ENCODE data around the gene KMT2B. TPM values are rescaled to one million over a fixed set of nuclear protein-coding genes. Genes with fewer than 3 reads are reported as not detected.

Gene KMT2B
- total RNA-seq, 1 experiment from 2014 or later: 2.8 TPM

DNA sequence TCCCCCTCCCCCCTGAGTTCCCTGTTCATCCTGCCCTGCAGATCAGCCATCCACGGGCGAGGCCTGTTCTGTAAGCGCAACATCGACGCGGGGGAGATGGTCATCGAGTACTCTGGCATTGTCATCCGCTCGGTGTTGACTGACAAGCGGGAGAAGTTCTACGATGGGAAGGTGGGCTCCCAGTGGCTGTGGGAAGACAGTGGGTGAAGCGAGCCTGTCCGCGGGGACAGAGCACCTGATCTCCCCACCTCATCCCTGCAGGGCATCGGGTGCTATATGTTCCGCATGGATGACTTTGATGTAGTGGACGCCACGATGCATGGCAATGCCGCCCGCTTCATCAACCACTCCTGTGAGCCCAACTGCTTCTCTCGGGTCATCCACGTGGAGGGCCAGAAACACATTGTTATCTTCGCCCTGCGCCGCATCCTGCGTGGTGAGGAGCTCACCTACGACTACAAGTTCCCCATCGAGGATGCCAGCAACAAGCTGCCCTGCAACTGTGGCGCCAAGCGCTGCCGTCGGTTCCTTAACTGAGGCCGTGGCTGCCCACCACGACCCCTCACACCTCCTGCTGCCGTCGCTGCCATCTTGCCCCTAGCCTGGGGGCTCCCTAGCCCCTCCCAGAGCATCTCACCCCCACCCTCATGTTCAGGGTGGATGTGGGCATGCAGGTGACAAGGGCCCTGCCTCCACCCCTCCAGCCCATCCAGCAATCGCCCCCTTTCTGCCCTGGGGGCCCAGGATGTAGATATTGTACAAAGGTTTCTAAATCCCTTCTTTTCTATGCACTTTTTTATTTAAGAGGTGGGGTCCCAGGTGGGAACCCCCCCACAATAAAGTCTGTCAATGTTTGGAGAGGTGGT lies 20.5 kb downstream of the KMT2B start:
- in situ Hi-C loops (cut with HindIII; ENCODE audit: low pct_unique_long_range_greater_than_20kb, low sequenced_read_pairs): no loop called here

DNA sequence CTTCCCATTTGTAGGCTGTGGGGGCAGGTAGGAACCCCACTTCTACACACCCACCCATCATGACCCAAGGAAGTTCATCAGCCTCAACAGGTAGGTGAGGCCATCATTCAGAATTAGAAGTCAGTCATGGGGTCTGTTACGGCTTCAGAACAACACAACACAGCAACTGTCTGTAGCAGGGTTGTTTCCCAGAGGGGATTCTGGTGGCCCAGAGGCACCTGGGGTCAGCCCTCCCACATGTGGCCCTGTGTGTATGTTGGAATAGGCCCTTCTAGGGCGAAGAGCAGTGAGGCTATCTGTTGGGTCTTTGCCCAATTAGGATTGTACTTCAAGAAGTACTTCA lies 21.1 kb downstream of the KMT2B start:
- in situ Hi-C loops (cut with HindIII; ENCODE audit: low pct_unique_long_range_greater_than_20kb, low sequenced_read_pairs): no loop called here

More for the DNA sequence above, 20.5 kb downstream of the KMT2B start:
- no peak for DNase-seq (ENCODE audit: low read depth)

DNA sequence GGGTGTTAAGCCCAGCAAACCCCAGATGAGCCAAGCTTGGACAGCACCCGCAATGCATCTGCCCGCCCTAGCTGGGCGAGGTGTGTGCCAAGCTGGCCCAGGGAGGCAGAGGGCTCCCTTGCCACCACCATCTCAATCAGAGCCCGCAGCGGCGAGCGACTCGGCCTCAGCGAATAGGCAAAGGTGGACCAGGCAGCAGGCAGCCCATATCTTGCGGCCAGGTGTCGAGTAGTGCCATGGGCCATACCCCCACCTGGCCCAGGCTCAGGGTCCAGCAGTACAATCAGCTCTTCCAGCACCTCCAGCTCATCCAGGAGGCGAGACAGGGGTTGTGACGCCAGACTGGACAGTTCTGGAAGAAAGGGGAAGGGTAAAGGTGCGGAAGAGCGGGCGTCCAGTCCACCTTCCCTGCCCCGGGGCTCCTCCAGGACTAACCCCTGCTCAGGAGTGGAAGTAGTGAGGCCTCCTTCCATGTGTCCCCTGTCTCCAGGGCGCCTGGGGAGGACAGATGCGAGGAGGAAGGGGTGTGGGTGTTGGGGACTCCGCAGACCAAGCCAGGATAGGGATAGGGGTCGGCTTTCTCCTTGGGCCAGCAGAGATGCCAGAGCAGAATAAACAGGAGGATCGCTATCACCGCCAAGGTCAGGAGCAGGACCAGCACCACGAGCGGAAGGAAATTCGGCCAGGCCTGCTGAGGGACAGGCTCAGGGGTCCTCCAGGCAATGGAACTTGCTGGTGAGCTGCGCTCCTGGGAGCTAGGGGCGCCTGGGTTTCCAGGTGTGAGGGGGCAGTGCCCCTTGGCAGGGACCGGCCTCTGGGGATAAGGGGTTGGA lies 21.7 kb downstream of the KMT2B start:
- in situ Hi-C loops (cut with HindIII; ENCODE audit: low pct_unique_long_range_greater_than_20kb, low sequenced_read_pairs): no loop called here
- no peak for DNase-seq (ENCODE audit: low read depth)

More for the DNA sequence above, 21.1 kb downstream of the KMT2B start:
- DNase-seq (ENCODE audit: low read depth): no peak

DNA sequence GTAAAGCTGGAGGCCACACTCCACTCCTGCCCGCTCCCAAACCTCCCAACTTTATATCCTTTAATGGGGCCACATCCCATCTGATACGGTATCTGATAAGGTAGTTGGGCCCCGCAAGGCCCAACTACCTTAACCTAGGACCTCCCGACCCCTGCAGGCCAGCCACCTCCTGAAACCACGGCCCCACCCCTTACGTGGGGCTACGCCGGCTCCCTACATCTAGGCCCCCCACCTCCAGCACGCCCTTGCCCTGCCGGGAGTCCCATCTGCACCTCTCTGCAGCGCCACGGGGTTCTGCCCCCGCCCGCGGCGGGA lies 22.3 kb downstream of the KMT2B start:
- in situ Hi-C loops (cut with HindIII; ENCODE audit: low pct_unique_long_range_greater_than_20kb, low sequenced_read_pairs): no loop called here
- no peak for DNase-seq (ENCODE audit: low read depth)

DNA sequence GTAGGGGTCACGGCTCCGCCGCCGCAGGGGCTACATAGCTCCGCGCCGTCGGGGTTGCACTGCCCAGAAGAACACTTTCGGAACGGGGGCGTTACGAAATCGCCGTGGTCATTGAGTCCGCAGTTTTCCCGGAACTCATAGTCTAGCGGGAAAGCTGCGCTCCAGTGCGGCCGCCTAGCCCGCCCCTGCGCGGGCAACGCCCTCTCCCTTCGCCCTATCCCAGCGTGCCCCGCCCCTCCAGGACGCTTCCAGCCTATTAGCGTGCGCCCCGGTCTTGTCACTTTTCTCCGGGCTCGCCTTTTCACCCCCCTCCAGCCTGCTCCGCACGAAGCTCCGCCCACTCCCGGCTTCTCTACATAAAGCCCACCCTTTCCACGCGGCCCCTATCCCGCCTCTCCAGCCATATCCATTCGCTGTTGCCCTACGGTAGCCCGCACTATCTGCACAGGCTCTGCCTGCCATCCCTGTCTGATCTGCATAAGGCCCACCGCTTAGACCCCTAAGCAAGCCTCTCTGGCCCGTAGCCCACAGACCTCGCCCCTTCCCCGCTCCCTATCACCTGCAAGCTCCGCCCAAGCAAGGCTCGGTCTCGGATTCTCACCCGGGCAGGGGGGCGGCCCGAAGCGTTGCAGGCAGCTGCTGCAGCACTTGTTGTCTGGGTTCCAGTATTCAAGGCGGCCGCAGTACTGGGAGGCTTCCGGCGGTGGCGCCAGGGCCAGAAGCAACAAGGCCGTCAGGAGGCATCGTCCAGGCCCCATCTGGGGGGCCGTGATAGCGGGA lies 22.8 kb downstream of the KMT2B start:
- DNase-seq (ENCODE audit: low read depth): peak; percentile 98
- in situ Hi-C loops (cut with HindIII; ENCODE audit: low pct_unique_long_range_greater_than_20kb, low sequenced_read_pairs): no loop called here

DNA sequence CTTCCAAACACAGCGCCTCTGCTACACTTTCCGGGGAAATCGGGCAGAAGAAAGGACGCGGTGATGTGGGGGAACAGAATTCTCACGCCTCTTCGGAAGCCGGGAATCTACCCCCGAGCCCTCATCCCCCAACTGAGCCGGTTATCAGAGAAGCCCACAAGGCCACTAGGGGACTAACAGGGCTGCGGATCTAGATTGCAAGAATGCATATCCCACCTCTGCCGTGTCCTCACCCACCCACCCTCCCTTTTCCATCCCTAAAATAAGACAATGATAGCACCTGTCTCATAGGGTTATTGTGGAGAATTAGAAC lies 23.4 kb downstream of the KMT2B start:
- in situ Hi-C loops (cut with HindIII; ENCODE audit: low pct_unique_long_range_greater_than_20kb, low sequenced_read_pairs): no loop called here
- no peak for DNase-seq (ENCODE audit: low read depth)

DNA sequence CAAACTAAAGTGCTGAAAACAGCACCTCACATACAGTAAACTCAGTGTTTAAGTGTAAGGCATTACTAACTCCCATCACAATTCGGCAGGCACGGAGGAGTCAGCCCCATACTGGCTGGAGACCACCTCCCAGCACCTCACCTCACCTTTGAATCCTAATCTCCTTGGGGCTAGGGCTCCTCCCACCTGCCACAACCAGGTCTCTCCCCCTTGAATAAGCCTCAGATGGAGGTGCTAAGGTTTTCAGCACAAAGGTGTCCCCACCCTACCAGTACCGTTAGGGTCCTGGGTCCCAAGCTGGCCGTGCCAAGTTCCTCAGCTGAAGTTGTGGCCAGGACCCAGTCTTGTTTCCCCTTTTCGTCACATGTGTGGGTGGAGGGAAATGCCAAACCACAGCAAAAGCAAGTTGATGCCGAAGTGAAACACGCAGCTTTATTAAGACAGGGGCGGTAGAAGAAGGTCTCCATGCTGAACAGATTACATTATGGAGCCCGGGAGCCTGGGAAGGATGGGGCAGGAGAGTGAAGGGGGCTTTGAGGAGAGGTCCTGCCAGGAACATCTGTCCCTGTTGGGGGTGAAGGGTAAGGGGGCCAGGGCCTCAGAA lies 24.4 kb downstream of the KMT2B start, which contains the start of gene IGFLR1:
Gene IGFLR1, minus strand, starts transcription at position 332 of the 604 bp plus-strand sequence. CDS start 1,272 bp downstream, outside the sequence.
- in situ Hi-C loops (cut with HindIII; ENCODE audit: low pct_unique_long_range_greater_than_20kb, low sequenced_read_pairs): no loop called here
- no peak for DNase-seq (ENCODE audit: low read depth)

DNA sequence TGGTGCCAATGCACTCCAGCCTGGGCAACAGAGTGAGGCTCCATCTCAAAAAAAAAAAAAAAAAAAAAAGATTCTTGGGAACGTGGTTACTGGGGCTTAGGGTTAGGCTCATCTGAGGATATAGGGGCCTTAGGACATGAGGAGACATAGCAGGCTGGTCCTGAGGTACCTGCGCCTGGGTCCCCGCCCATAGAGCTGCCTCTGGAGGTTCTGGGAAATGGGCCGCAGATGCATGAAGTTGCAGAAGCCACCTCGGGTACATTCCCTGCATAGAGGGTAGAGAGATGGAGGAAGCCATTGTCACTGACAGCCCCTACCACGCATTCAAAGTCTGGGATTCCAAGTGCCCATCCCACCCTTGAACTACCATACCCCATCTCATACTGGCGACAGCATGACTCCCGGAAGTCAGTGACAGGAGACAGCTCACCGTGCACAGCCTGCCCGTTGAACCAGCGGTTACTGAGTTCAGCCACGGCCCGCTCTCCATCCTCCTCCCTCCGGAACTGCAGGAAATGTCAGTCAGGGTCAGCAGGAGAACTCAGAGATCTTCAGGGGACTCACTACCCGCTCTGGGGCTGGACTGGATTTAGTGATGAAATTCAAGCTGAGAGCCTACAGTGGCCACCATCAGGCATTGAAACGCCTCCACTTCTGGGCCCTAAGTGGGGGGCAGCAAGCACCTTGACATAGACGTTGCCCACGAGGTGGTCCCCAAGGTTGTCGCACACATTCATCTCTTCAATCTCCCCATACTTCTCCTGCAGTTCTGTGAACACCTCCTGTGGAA lies 26.0 kb downstream of the KMT2B start:
- DNase-seq (ENCODE audit: low read depth): no peak
- in situ Hi-C loops (cut with HindIII; ENCODE audit: low pct_unique_long_range_greater_than_20kb, low sequenced_read_pairs): no loop called here

DNA sequence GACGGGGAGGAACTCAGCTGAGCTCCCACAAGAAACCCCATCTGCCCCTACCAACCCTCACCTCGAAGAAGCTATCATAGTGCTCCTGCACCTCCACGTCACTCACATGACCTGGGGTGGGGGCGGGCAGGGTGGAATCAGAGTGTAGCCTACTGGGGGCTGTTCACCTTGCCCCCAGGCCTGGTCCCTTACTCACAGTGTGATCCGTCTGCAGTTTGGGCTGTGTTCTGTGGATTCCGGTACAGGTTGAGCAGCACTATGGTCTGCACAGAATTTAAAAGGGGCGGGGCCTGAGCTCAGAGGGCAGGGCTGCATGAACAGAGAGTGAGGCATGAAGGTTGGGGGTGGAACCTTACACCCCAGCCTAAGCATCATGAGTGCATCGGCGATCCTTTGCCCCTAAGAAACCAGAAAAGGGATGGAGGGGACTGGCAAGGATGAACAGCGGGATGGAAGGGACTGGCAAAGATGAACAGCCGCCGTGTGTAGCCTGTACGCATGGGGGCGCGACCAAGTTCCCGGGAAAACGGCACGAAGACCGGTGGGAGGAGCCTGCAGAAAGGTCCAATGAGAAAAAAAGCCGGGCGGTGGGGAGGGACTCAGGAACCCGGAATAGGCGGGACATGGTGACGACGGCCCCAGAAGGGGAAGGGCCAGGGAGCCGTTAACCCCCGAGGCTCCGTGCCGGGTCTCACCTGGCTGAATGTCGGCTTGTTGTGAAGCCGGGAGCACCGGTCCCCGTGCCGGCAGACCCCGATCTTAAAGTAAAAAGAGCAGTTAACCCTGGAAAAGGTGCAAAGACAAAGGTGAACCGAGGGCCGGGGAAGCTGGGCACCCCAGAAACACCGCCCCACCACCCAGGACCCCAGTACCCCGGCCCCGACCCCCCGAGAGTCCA lies 26.9 kb downstream of the KMT2B start:
- in situ Hi-C loops (cut with HindIII; ENCODE audit: low pct_unique_long_range_greater_than_20kb, low sequenced_read_pairs): no loop called here
- peak; percentile 97 for DNase-seq (ENCODE audit: low read depth)

DNA sequence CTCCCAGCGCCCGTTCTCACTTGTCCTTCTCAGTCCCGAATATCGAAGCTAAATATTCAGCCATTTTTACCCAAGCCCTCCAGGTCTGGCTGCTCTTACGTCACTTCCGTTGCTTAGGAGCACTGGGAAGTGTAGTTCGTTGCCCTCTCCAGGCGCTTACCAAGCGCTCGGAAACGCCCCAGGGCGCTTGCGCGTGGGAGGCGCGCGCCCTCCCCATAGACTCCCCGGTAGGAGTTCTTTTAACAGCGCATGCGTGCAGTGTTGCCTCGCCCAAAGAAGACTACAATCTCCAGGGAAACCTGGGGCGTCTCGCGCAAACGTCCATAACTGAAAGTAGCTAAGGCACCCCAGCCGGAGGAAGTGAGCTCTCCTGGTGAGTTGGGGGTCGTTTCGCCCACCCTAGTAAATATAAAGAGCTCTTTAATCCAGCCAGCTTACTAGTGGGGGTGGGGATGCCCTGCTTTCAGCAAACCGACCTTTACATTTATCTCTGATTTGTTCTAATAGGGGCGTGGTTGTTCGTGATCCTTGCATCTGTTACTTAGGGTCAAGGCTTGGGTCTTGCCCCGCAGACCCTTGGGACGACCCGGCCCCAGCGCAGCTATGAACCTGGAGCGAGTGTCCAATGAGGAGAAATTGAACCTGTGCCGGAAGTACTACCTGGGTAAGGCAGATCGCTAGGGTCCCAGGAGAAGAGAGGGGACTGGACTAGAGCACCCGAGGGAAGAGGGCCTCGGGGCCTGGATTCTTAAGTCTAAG lies 27.7 kb downstream of the KMT2B start, which contains the start of the genes PSENEN and U2AF1L4:
Gene PSENEN, plus strand, starts transcription at position 324 of the 759 bp plus-strand sequence. Its CDS starts 280 bp downstream, at position 604.
Gene U2AF1L4, minus strand, starts transcription at position 91 of the 759 bp plus-strand sequence. Its CDS starts 27 bp downstream, at position 64.
- in situ Hi-C loops (cut with HindIII; ENCODE audit: low pct_unique_long_range_greater_than_20kb, low sequenced_read_pairs): no loop called here

DNA sequence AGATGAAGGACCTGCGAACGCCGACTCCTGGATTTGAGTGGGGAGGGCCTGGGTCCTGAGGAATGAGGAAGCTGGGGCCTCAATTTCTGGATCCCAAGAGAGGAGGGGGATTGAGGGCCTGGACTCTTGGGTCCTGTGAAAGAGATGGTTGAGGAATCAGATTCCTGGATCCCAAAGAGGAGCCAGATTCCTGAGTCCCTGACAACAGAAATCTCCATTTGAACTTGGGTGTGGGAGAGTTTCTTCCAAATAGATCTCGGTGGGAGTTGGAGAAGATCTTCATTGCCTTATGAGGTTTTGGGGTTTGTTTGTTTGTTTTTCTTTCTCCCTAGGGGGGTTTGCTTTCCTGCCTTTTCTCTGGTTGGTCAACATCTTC lies 28.3 kb downstream of the KMT2B start:
- DNase-seq (ENCODE audit: low read depth): no peak
- in situ Hi-C loops (cut with HindIII; ENCODE audit: low pct_unique_long_range_greater_than_20kb, low sequenced_read_pairs): no loop called here

More for the DNA sequence above, 27.7 kb downstream of the KMT2B start, which contains the start of the genes PSENEN and U2AF1L4:
- peak; percentile 99 for DNase-seq (ENCODE audit: low read depth)

DNA sequence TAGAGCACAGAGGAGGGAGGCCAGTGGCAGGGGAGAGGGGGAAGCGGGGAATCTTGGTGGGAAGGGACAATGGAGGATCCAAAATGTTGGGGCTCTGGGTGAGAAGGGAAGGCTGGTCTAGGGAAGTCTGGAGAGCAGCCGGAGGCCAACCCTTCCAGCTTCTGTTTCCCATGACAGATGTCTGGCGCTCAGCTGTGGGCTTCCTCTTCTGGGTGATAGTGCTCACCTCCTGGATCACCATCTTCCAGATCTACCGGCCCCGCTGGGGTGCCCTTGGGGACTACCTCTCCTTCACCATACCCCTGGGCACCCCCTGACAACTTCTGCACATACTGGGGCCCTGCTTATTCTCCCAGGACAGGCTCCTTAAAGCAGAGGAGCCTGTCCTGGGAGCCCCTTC lies 28.7 kb downstream of the KMT2B start:
- no peak for DNase-seq (ENCODE audit: low read depth)
- in situ Hi-C loops (cut with HindIII; ENCODE audit: low pct_unique_long_range_greater_than_20kb, low sequenced_read_pairs): no loop called here

DNA sequence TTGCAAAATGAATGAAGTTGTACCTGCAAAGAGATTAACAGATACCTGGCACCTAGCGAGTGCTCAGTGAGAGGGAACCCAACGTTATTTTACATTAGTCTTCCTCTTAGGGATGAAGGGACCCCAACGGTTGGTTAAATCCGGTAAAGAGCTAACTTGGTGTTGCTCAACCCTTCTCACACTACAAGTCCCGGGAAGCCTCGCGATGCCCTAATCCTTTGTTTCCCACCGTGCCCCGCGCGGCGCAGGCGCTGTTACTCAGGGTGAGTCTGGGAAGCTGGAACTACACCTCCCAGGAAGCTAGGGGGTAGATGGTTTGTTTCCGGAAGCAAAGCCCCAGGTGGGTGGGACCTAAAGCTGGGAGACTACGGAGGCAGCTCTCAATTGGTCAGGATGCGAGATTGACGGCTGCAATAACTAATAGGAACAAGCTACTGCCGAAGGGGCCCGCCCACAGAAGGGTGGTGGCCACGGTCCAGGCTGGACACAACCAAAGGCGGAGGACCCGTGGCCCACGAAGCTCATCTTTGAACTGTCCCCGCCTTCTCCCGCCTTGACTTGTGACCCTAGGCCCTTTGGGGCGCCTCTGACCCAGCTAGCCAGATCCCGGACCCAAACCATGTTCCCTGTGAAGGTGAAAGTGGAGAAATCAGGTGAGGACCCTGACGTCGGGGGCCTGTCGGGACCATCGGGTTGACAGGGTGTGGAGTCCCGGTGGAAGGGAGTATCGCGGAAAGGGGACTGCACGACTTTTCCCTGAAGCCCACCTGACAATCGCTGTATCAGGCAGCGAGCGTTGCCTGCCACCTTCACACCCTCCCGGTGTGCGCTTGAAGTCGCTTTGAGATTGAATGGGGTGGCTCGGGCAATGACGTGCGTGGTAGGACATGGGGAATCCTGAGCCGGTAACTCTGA lies 30.6 kb downstream of the KMT2B start, which contains the start of gene LIN37:
Gene LIN37, plus strand, starts transcription at position 471 of the 915 bp plus-strand sequence. Its CDS starts 149 bp downstream, at position 620.
- DNase-seq (ENCODE audit: low read depth): peak; percentile 100
- in situ Hi-C loops (cut with HindIII; ENCODE audit: low pct_unique_long_range_greater_than_20kb, low sequenced_read_pairs): no loop called here

DNA sequence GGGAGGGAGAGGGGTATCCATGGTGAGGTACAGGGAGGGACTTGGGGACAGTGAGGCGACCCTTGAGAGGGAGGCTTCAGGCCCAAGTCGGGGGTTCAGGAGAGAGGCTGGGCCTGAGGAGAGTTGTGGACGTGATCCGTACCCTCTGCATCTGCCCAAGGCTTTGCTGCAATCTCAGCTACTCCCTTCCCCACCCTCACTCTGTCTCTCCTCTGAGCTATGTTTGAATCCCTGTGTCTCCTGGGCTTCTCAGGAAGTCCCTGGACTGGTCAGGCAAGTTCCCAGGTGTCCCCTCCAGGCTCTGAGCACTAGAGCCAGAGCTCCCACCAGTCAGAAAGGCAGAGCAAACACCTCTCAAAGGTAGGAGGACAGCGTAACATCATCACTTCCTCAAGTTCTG lies 32.4 kb downstream of the KMT2B start:
- no peak for DNase-seq (ENCODE audit: low read depth)
- in situ Hi-C loops (cut with HindIII; ENCODE audit: low pct_unique_long_range_greater_than_20kb, low sequenced_read_pairs): no loop called here
